CD14-positive monocyte (primary cell): ENCODE results near the gene OCLN. TPM values are rescaled to one million over a fixed set of nuclear protein-coding genes. Genes with fewer than 3 reads are reported as not detected.

Experiments used
- DNase-seq, 3 donors: peaks; one replicate each; pipeline ENCODE4 v3.0.0-alpha.2; 2011 to 2022
- H2AFZ ChIP-seq: 2 replicates; pipeline ENCODE4 v1.6.0; 2012; ENCODE audit warnings: mild to moderate bottlenecking, low read depth, low read length, inconsistent platforms; ENCODE audit not compliant: insufficient read depth, poor library complexity, severe bottlenecking
- H3K27ac ChIP-seq, 2 donors: 1 replicate in 1 of 2; 2 replicates in 1 of 2; pipeline ENCODE4 v1.5.1; 2012 to 2013; ENCODE audit warnings: low read length in 2 of 2, control low read depth in 1 of 2, inconsistent platforms in 1 of 2, low read depth in 1 of 2, mild to moderate bottlenecking in 1 of 2
- H3K27me3 ChIP-seq, 2 donors: one replicate each; pipeline versions ENCODE4 v1.6.0 to v1.6.1; 2011 to 2013; ENCODE audit warnings: low read length in 2 of 2; ENCODE audit not compliant: control insufficient read depth in 2 of 2, insufficient read depth in 2 of 2
- H3K36me3 ChIP-seq, 2 donors: replicated peaks in 1 of 2; 1 replicate in 1 of 2; 2 replicates in 1 of 2; pipeline versions ENCODE4 v1.5.1 to v1.6.1; 2012 to 2013; ENCODE audit warnings: low read length in 2 of 2, control low read depth in 1 of 2, inconsistent platforms in 1 of 2, mild to moderate bottlenecking in 1 of 2; ENCODE audit not compliant: insufficient read depth in 2 of 2, control insufficient read depth in 1 of 2
- H3K4me1 ChIP-seq, 2 donors: 1 replicate in 1 of 2; 2 replicates in 1 of 2; pipeline versions ENCODE4 v1.5.1 to v1.6.1; 2012 to 2013; ENCODE audit warnings: low read length in 2 of 2, control low read depth in 1 of 2, inconsistent platforms in 1 of 2, mild to moderate bottlenecking in 1 of 2, moderate library complexity in 1 of 2; ENCODE audit not compliant: insufficient read depth in 2 of 2, control insufficient read depth in 1 of 2
- H3K4me2 ChIP-seq: replicated peaks from 2 replicates; pipeline ENCODE3; 2012; ENCODE audit warnings: low read length, moderate library complexity, mild to moderate bottlenecking; ENCODE audit not compliant: poor library complexity, severe bottlenecking; ENCODE audit errors: extremely low read depth
- H3K4me3 ChIP-seq, 3 experiments: fragments of 200-600 bp in 1 of 3; sonication (generic) in 1 of 3; replicated peaks in 1 of 3; 1 replicate in 2 of 3; 2 replicates in 1 of 3; pipeline ENCODE4 v1.5.1; 2011 to 2013; ENCODE audit warnings: low read length in 3 of 3, mild to moderate bottlenecking in 3 of 3, control low read depth in 2 of 3, low read depth in 2 of 3, inconsistent platforms in 1 of 3, moderate library complexity in 1 of 3
- H3K79me2 ChIP-seq: 2 replicates; pipeline ENCODE4 v1.6.0; 2012; ENCODE audit warnings: mild to moderate bottlenecking, control low read depth, inconsistent platforms, low read length, moderate library complexity; ENCODE audit not compliant: insufficient read depth
- H3K9ac ChIP-seq: 2 replicates; pipeline ENCODE4 v1.6.0; 2017; ENCODE audit warnings: low read length, mild to moderate bottlenecking; ENCODE audit not compliant: insufficient read depth, poor library complexity, severe bottlenecking
- H3K9me3 ChIP-seq, 2 donors: replicated peaks in 1 of 2; 1 replicate in 1 of 2; 2 replicates in 1 of 2; pipeline versions ENCODE4 v1.5.1 to v1.6.1; 2012 to 2013; ENCODE audit warnings: low read length in 2 of 2, control low read depth in 1 of 2; ENCODE audit not compliant: control insufficient read depth in 1 of 2, insufficient read depth in 1 of 2
- H4K20me1 ChIP-seq: 2 replicates; pipeline ENCODE4 v1.6.0; 2012; ENCODE audit warnings: mild to moderate bottlenecking, low read length, control low read depth, moderate library complexity; ENCODE audit not compliant: insufficient read depth
- H3K27ac Mint-ChIP-seq, 7 donors: one replicate each; pipeline ENCODE4 v1.8.0; 2020; ENCODE audit warnings: mild to moderate bottlenecking in 7 of 7, mixed read lengths in 7 of 7, moderate library complexity in 6 of 7, inconsistent platforms in 2 of 7
- H3K27me3 Mint-ChIP-seq, 3 donors: one replicate each; pipeline ENCODE4 v1.8.0; 2021 to 2022; ENCODE audit warnings: low read depth in 3 of 3, mild to moderate bottlenecking in 3 of 3, mixed read lengths in 3 of 3, moderate library complexity in 3 of 3, inconsistent platforms in 1 of 3
- H3K36me3 Mint-ChIP-seq, 2 donors: one replicate each; pipeline ENCODE4 v1.8.0; 2020; ENCODE audit warnings: mixed read lengths in 2 of 2, inconsistent platforms in 1 of 2, mild to moderate bottlenecking in 1 of 2
- H3K4me1 Mint-ChIP-seq: one replicate; pipeline ENCODE4 v1.8.0; 2020; ENCODE audit warnings: mild to moderate bottlenecking, mixed read lengths
- H3K4me3 Mint-ChIP-seq, 2 donors: one replicate each; pipeline ENCODE4 v1.8.0; 2020; ENCODE audit warnings: mild to moderate bottlenecking in 2 of 2, mixed read lengths in 2 of 2, moderate library complexity in 1 of 2
- H3K9me3 Mint-ChIP-seq, 7 donors: one replicate each; pipeline ENCODE4 v1.8.0; 2020 to 2022; ENCODE audit warnings: mixed read lengths in 7 of 7, mild to moderate bottlenecking in 6 of 7, moderate library complexity in 6 of 7, inconsistent platforms in 2 of 7
- whole genome bisulfite sequencing: methylation state at CpG from one replicate; pipeline ENCODE4 v1.1.5; 2013; ENCODE audit warnings: missing lambda C conversion rate; ENCODE audit not compliant: insufficient coverage; 5-methylcytosine and 5-hydroxymethylcytosine counted together
- intact Hi-C, 2 donors: fragments of 100-400 bp; cut with micrococcal nuclease; formaldehyde crosslinking; loops; one replicate each; pipeline versions ENCODE4 v1.15.0 to v1.15.1; 2023
- polyA plus RNA-seq, 3 donors: library from polyadenylated mRNA; depleted of rRNA in 1 of 3; unstranded in 2 of 3; stranded (reverse) in 1 of 3; fragments of 300-500 nt in 2 of 3; fragments of >200 nt in 1 of 3; fragmentation: Illumina TruSeq in 2 of 3; gene quantifications; 1 replicate in 2 of 3; 2 replicates in 1 of 3; pipeline ENCODE4 v1.2.3, GENCODE V29; 2012 to 2021
- TF ChIP-seq, protein P1 (sequence below): fragments of 200-600 bp; IDR thresholded peaks from one replicate; pipeline ENCODE4 v1.8.0; 2022; ENCODE audit warnings: antibody characterized with exemption, mild to moderate bottlenecking

The OCLN gene
- polyA plus RNA-seq, 3 donors, result 0.03 to 0.15 TPM; not detected in 1

DNA sequence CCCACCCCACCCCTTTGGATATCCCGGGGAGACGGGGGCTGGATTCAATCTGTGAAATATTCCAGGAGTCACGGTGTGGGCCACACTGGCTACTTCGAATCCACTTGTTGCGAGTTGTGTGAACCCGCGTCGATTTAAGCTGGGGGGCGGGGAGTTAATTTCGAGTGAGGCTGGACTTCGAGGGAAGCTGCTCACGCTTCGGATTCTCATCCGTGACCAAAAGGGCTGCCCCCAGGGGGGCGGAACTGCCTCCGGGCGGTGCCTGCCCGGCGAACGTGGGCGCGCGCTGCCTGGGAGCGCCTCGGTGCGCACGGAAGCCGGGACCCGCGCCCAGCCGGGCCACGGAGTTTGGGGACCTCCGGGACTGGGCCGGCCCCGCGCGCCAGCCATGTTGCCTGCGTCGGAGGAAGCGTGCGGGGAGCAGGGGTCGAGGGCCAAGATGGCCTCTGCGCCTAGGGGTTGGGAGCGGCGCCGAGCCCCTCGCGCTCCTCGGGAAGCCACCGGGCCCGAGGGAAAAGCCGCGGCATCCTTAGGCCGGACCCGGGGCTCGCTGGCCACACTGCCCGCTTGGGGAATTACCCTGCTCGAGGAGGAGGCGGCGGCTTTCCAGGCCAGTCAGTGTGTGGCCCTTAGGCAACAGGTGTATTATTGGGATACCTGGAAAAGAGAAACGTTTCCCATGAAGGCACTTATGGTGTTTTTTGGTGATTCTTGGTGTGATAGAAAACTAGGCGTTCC lies 975 bp downstream of the OCLN start:
- no peaks in the 10 kb centered on the region for H3K36me3 ChIP-seq
- peaks cover 18 to 26% of the 10 kb centered on the region in 2 donors for H3K4me1 ChIP-seq
- H2AFZ ChIP-seq, result peak overlapping the region; percentile 91
- TF ChIP-seq, protein P1, sequence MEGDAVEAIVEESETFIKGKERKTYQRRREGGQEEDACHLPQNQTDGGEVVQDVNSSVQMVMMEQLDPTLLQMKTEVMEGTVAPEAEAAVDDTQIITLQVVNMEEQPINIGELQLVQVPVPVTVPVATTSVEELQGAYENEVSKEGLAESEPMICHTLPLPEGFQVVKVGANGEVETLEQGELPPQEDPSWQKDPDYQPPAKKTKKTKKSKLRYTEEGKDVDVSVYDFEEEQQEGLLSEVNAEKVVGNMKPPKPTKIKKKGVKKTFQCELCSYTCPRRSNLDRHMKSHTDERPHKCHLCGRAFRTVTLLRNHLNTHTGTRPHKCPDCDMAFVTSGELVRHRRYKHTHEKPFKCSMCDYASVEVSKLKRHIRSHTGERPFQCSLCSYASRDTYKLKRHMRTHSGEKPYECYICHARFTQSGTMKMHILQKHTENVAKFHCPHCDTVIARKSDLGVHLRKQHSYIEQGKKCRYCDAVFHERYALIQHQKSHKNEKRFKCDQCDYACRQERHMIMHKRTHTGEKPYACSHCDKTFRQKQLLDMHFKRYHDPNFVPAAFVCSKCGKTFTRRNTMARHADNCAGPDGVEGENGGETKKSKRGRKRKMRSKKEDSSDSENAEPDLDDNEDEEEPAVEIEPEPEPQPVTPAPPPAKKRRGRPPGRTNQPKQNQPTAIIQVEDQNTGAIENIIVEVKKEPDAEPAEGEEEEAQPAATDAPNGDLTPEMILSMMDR, result no peak
- peaks cover 0 to 6% (median 0%) of the 10 kb centered on the region in 7 donors for H3K9me3 Mint-ChIP-seq
- H3K4me3 ChIP-seq, result peak overlapping the region; percentile 45 to 90 (median 54)
- H3K36me3 Mint-ChIP-seq, result peaks cover 0 to 5% of the 10 kb centered on the region in 2 donors
- H3K4me3 Mint-ChIP-seq, result peak overlapping the region; percentile 86 to 94
- H3K4me2 ChIP-seq, result peak overlapping the region; percentile 100
- H3K9ac ChIP-seq, result peak overlapping the region; percentile 59
- peaks cover 14 to 36% of the 10 kb centered on the region in 2 donors for H3K27me3 ChIP-seq
- H3K79me2 ChIP-seq, result no peaks in the 10 kb centered on the region
- H3K4me1 Mint-ChIP-seq, result peaks cover 23% of the 10 kb centered on the region
- no peaks in the 10 kb centered on the region for H4K20me1 ChIP-seq
- peaks cover 23 to 38% (median 28%) of the 10 kb centered on the region in 3 donors for H3K27me3 Mint-ChIP-seq
- WGBS, result 2% methylated on average over 60 of the region's 62 CpGs
- no peak overlapping the region for H3K27ac Mint-ChIP-seq
- peaks cover 0 to 5% of the 10 kb centered on the region in 2 donors for H3K9me3 ChIP-seq
- peak in 2 of 3 donors; percentile 11 to 18 for DNase-seq
- H3K27ac ChIP-seq, result no peak overlapping the region
- intact Hi-C loops, result no loop called here

DNA sequence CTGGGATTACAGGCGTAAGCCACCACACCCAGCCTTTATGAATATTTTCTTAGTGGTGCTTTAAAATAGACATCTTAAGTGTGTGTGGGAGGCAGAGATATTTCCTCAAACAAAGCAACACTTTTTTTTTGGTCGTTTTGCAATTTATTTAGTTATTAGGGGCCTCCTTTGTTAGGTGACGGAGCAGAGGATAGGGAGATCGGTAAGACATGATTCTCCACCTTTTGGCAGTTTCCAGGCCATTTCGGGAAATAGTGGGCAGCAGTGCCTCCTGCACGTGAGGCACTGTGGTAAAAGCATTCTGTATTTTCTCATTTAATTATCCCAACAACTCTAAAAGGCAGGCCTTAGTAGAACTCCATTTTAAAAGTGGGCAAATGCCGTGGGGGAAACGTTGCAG lies 1.9 kb downstream of the OCLN start:
- Mint-ChIP-seq H3K4me1 (peaks cover 23% of the 10 kb centered on the region), H3K9me3 (peaks cover 0 to 6% (median under 1%) of the 10 kb centered on the region in 7 donors), H3K4me3 (peak overlapping the region; percentile 86 to 94), H3K27ac (no peak overlapping the region), H3K27me3 (peaks cover 23 to 38% (median 28%) of the 10 kb centered on the region in 3 donors), H3K36me3 (peaks cover 0 to 5% of the 10 kb centered on the region in 2 donors)
- H3K4me3 ChIP-seq, result no peak overlapping the region
- H4K20me1 ChIP-seq, result no peaks in the 10 kb centered on the region
- H3K27me3 ChIP-seq, result peaks cover 14 to 36% of the 10 kb centered on the region in 2 donors
- TF ChIP-seq, protein P1, result no peak
- intact Hi-C loops, result no loop called here
- H3K9ac ChIP-seq, result no peak overlapping the region
- peaks cover 0 to 5% of the 10 kb centered on the region in 2 donors for H3K9me3 ChIP-seq
- 90% methylated on average over 2 of the region's 8 CpGs for WGBS
- DNase-seq, result no peak
- H3K79me2 ChIP-seq, result no peaks in the 10 kb centered on the region
- no peak overlapping the region for H3K27ac ChIP-seq
- no peak overlapping the region for H3K4me2 ChIP-seq
- H2AFZ ChIP-seq, result peak overlapping the region; percentile 91
- peaks cover 18 to 26% of the 10 kb centered on the region in 2 donors for H3K4me1 ChIP-seq
- no peaks in the 10 kb centered on the region for H3K36me3 ChIP-seq
